ENCODE measurements around the gene ZNF358.
"Not testable (repeated sequence)": the region's sequence is repeated elsewhere in the genome, so short reads cannot be mapped to it uniquely, and the experiment has no call there.

The ZNF358 gene

DNA sequence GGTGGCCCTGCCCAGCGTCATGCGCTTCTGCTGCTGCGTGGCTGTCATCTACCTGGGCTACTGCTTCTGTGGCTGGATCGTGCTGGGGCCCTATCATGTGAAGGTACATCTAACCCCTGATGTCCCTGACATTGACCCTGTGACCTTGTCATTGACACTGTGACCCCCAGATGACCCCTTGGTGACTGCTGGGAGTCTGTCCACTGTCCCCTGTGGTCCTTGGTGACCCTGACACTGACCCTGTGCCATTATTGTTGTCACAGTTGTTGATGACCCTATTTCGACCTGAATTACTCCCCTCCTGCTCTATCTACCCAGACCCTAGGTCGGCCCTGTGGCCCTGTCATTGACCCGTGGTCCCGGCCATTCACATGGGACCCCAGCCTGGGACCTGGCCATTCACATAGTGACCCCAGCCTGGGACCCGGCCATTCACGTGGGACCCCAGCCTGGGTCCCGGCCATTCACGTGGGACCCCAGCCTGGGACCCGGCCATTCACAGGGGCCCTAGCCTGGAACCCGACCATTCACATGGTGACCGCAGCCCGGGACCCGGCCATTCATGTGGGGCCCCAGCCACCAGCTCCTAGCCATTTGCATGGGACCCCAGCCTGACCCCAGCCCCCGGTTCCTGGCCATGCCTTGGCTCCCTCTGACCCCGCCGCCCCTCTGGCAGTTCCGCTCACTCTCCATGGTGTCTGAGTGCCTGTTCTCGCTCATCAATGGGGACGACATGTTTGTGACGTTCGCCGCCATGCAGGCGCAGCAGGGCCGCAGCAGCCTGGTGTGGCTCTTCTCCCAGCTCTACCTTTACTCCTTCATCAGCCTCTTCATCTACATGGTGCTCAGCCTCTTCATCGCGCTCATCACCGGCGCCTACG lies 13.9 kb downstream of the ZNF358 start:
- H3K27me3 ChIP-seq (ENCODE audit: low read depth): no peaks in the 10 kb centered on the region
- H3K9me3 ChIP-seq: no peaks in the 10 kb centered on the region
- H3K36me3 ChIP-seq (replicated peaks): peaks cover 3% of the 10 kb centered on the region
- peaks cover 4% of the 10 kb centered on the region; the same call in 1 of the 2 replicates for H3K4me1 ChIP-seq
- no peak for DNase-seq (ENCODE audit: low spot score in 2 of 2)
- H3K4me3 ChIP-seq: no peak overlapping the region
- in situ Hi-C loops (cut with MboI; ENCODE audit: low sequenced_read_pairs): no loop called here

- H3K4me3 ChIP-seq: no peak overlapping the region
- no peaks in the 10 kb centered on the region for H3K27me3 ChIP-seq (ENCODE audit: low read depth)
- H3K4me1 ChIP-seq: peaks cover 7% of the 10 kb centered on the region
- in situ Hi-C loops (cut with MboI; ENCODE audit: low sequenced_read_pairs): no loop called here
- peaks cover 3% of the 10 kb centered on the region for H3K36me3 ChIP-seq (replicated peaks)
- no peak for DNase-seq (ENCODE audit: low spot score in 2 of 2)
- no peaks in the 10 kb centered on the region for H3K9me3 ChIP-seq
Measured at GRCh38 chr19:7533281-7533885, 17.5 kb downstream of the ZNF358 start.

DNA sequence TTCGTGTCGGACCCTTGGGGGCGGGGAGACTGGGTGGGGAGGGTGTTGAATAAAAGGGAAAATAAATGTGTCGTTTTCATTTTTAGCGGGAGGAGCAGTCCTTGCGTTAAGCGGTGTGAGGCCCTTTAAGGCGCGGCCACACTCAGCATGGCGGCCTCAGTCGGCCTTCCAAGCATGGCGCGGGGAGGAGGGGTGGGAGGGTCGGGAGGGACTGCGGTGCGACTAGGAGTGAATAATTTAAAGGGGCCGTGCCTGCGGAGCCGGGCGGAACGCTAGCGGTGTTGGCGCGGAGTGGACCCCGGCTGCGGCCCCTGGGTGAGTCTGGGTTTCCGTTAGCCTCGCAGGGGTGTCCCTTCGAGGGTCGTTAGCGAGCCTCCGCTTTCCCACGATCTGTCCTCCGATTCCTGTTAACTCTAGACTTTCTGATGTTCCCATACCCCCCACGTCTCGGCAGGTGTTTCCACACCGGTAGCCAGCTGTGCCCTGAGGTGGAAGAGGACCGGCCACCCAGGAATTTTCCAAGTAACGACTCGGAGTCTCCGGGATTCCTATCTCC lies 18.1 kb downstream of the ZNF358 start:
- in situ Hi-C loops (cut with MboI; ENCODE audit: low sequenced_read_pairs): no loop called here
- H3K4me3 ChIP-seq: peak overlapping the region; percentile 71
- DNase-seq (ENCODE audit: low spot score in 2 of 2): no peak

DNA sequence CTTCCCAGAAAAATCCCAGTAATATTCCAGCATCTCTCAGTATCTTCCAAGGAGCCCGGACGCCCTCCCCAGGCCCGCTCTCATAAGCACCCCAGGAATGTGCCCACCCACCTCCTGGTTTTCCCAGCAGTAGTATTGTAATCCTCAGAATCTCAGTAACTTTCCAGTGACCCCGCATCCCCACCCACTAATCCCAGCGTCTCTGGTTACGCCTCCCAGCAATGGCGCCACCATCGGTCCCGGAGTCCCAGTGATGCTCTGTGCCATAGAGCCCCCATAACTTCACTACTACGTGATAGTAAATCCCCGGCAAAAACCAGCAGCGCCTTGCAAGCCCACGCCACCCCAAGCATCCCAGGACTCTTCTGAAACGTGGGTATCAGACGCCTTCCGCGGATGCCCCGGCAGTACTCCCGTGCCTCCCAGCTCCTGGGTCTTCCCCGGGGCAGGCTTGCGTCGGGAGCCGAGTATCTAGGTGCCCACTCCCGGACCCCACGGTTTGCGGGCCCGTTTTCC lies 18.7 kb downstream of the ZNF358 start:
- DNase-seq (ENCODE audit: low spot score in 2 of 2): peak; percentile 29 to 65
- Histone ChIP-seq H3K4me1 (peaks cover 7% of the 10 kb centered on the region), H3K4me3 (peak overlapping the region; percentile 71), H3K27me3 (ENCODE audit: low read depth) (no peaks in the 10 kb centered on the region), H3K36me3 (replicated peaks) (peaks cover 3% of the 10 kb centered on the region; the same call in 1 of the 2 replicates), H3K9me3 (no peaks in the 10 kb centered on the region)
- in situ Hi-C loops (cut with MboI; ENCODE audit: low sequenced_read_pairs): no loop called here

More for the DNA sequence above, 18.1 kb downstream of the ZNF358 start:
- no peaks in the 10 kb centered on the region for H3K9me3 ChIP-seq
- peaks cover 7% of the 10 kb centered on the region for H3K4me1 ChIP-seq
- peaks cover 3% of the 10 kb centered on the region; the same call in 1 of the 2 replicates for H3K36me3 ChIP-seq (replicated peaks)
- no peaks in the 10 kb centered on the region for H3K27me3 ChIP-seq (ENCODE audit: low read depth)

- peak within 1 kb of the TSS; percentile 71 for H3K4me3 ChIP-seq
- H3K9me3 ChIP-seq: no peaks in the 10 kb centered on the region
- no peaks in the 10 kb centered on the region for H3K36me3 ChIP-seq (replicated peaks)
- DNase-seq (ENCODE audit: low spot score in 2 of 2): peak; percentile 89 to 96
- in situ Hi-C loops (cut with MboI; ENCODE audit: low sequenced_read_pairs): no loop called here
- H3K4me1 ChIP-seq: peaks cover 7% of the 10 kb centered on the region
- H3K27me3 ChIP-seq (ENCODE audit: low read depth): no peaks in the 10 kb centered on the region
Measured at GRCh38 chr19:7535047-7535997, 19.4 kb downstream of the ZNF358 start, which contains the start of gene PNPLA6. Gene PNPLA6 (plus strand): TSS chr19:7535717. CDS start chr19:7535789, 72 bp downstream.

- peaks cover 7% of the 10 kb centered on the region for H3K4me1 ChIP-seq
- in situ Hi-C loops (cut with MboI; ENCODE audit: low sequenced_read_pairs): no loop called here
- H3K9me3 ChIP-seq: no peaks in the 10 kb centered on the region
- DNase-seq (ENCODE audit: low spot score in 2 of 2): no peak
- no peaks in the 10 kb centered on the region for H3K36me3 ChIP-seq (replicated peaks)
- H3K27me3 ChIP-seq (ENCODE audit: low read depth): no peaks in the 10 kb centered on the region
- peak overlapping the region; percentile 71 for H3K4me3 ChIP-seq
Measured at GRCh38 chr19:7535998-7536695, 20.2 kb downstream of the ZNF358 start.

- H3K36me3 ChIP-seq (replicated peaks); in situ Hi-C loops (cut with MboI; ENCODE audit: low sequenced_read_pairs); H3K4me3 ChIP-seq; H3K4me1 ChIP-seq; DNase-seq (ENCODE audit: low spot score in 2 of 2); H3K27me3 ChIP-seq (ENCODE audit: low read depth); H3K9me3 ChIP-seq: not testable (repeated sequence)
Measured at GRCh38 chr19:7538990-7539389, 23.1 kb downstream of the ZNF358 start.

DNA sequence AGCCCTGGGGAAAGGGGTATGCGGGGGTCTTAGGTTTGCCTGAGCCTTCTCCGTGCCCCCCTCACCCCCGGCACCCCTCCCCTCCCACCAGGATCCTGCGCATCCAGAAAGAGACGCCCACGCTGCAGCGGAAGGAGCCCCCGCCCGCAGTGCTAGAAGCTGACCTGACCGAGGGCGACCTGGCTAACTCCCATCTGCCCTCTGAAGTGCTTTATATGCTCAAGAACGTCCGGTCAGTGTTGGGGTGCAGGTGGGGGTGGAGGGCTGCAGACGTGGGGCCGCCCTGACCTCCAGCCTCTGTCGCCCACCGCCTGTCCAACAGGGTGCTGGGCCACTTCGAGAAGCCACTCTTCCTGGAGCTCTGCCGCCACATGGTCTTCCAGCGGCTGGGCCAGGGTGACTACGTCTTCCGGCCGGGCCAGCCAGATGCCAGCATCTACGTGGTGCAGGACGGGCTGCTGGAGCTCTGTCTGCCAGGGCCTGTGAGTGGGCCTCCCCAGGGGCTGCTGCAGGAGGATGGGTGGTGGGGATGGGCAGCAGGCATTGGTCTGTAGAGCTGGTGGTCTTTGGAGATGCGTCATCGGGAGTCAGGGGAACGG lies 24.0 kb downstream of the ZNF358 start:
- no peak overlapping the region for H3K4me3 ChIP-seq
- peaks cover 3% of the 10 kb centered on the region for H3K4me1 ChIP-seq
- no peak for DNase-seq (ENCODE audit: low spot score in 2 of 2)
- H3K27me3 ChIP-seq (ENCODE audit: low read depth): no peaks in the 10 kb centered on the region
- no peaks in the 10 kb centered on the region for H3K36me3 ChIP-seq (replicated peaks)
- no peaks in the 10 kb centered on the region for H3K9me3 ChIP-seq
- in situ Hi-C loops (cut with MboI; ENCODE audit: low sequenced_read_pairs): no loop called here

- peak in 1 of 2 experiments; percentile 55 for DNase-seq (ENCODE audit: low spot score in 2 of 2)
- H3K9me3 ChIP-seq: no peaks in the 10 kb centered on the region
- in situ Hi-C loops (cut with MboI; ENCODE audit: low sequenced_read_pairs): no loop called here
- H3K4me1 ChIP-seq: peaks cover 3% of the 10 kb centered on the region
- no peaks in the 10 kb centered on the region for H3K36me3 ChIP-seq (replicated peaks)
- no peaks in the 10 kb centered on the region for H3K27me3 ChIP-seq (ENCODE audit: low read depth)
- no peak overlapping the region for H3K4me3 ChIP-seq
Measured at GRCh38 chr19:7540761-7541474, 25.0 kb downstream of the ZNF358 start.

DNA sequence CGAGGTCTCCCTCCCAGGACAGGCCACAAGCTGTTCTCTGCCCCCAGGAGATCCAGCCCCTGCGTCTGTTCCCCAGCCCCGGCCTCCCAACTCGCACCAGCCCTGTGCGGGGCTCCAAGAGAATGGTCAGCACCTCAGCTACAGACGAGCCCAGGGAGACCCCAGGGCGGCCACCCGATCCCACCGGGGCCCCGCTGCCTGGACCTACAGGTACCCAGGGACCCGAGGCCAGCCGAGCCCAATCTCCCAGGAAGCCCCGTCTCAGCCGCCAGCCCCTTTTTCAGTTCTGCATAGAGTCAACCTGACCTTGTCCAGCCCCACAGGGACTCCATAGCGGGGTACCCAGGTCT lies 25.5 kb downstream of the ZNF358 start:
- no peak for DNase-seq (ENCODE audit: low spot score in 2 of 2)
- in situ Hi-C loops (cut with MboI; ENCODE audit: low sequenced_read_pairs): no loop called here
- H3K9me3 ChIP-seq: no peaks in the 10 kb centered on the region
- no peaks in the 10 kb centered on the region; the same call in 1 of the 2 replicates for H3K4me1 ChIP-seq
- no peak overlapping the region for H3K4me3 ChIP-seq
- no peaks in the 10 kb centered on the region for H3K27me3 ChIP-seq (ENCODE audit: low read depth)
- no peaks in the 10 kb centered on the region for H3K36me3 ChIP-seq (replicated peaks)

- in situ Hi-C loops (cut with MboI; ENCODE audit: low sequenced_read_pairs): no loop called here
- Histone ChIP-seq H3K9me3 (no peaks in the 10 kb centered on the region), H3K36me3 (replicated peaks) (no peaks in the 10 kb centered on the region), H3K4me1 (no peaks in the 10 kb centered on the region), H3K4me3 (no peak overlapping the region), H3K27me3 (ENCODE audit: low read depth) (no peaks in the 10 kb centered on the region)
- no peak for DNase-seq (ENCODE audit: low spot score in 2 of 2)
Measured at GRCh38 chr19:7541828-7542443, 26.0 kb downstream of the ZNF358 start.

Measured in HAP-1 (cell line).